VCaP (cell line): Measurements from ENCODE around the gene PMFBP1.

Experiments used
- H3K27ac ChIP-seq: fragments of 450-650 bp; 2 replicates; pipeline ENCODE4 v1.5.1; 2017
- CTCF ChIP-seq: fragments of 450-650 bp; conservative IDR thresholded peaks from 2 replicates; pipeline ENCODE4 v1.5.1; 2017; ENCODE audit warnings: mild to moderate bottlenecking, moderate library complexity

The PMFBP1 gene

GRCh38 chr16:72169708-72170107, 2.2 kb downstream of the PMFBP1 start:
- H3K27ac ChIP-seq, result no peak overlapping the region
- TF ChIP-seq CTCF, result no peak

GRCh38 chr16:72168365-72168764, 3.6 kb downstream of the PMFBP1 start:
- H3K27ac ChIP-seq, result no peak overlapping the region
- no peak for TF ChIP-seq CTCF

GRCh38 chr16:72166954-72167561, 4.9 kb downstream of the PMFBP1 start:
- H3K27ac ChIP-seq, result no peak overlapping the region
- TF ChIP-seq CTCF, result no peak

GRCh38 chr16:72166151-72166550, 5.8 kb downstream of the PMFBP1 start:
- no peak overlapping the region for H3K27ac ChIP-seq
- no peak for TF ChIP-seq CTCF

- no peak for TF ChIP-seq CTCF
- H3K27ac ChIP-seq, result no peak overlapping the region
Observed at GRCh38 chr16:72164691-72165090, 7.3 kb downstream of the PMFBP1 start.

- TF ChIP-seq CTCF, result no peak
- no peak overlapping the region for H3K27ac ChIP-seq
Observed at GRCh38 chr16:72162105-72162692, 9.8 kb downstream of the PMFBP1 start.

- no peak for TF ChIP-seq CTCF
- no peak overlapping the region for H3K27ac ChIP-seq
Observed at GRCh38 chr16:72159801-72160200, 12.2 kb downstream of the PMFBP1 start.
